NCI-H1048 (cell line): ENCODE data around the gene POTEC.
"Not testable (repeated sequence)": the region's sequence is repeated elsewhere in the genome, so short reads cannot be mapped to it uniquely, and the experiment has no call there.

ENCODE experiments used
- DNase-seq: peaks from one replicate; lab custom pipeline; 2025; lab: John Stamatoyannopoulos, UW

POTEC gene

DNA sequence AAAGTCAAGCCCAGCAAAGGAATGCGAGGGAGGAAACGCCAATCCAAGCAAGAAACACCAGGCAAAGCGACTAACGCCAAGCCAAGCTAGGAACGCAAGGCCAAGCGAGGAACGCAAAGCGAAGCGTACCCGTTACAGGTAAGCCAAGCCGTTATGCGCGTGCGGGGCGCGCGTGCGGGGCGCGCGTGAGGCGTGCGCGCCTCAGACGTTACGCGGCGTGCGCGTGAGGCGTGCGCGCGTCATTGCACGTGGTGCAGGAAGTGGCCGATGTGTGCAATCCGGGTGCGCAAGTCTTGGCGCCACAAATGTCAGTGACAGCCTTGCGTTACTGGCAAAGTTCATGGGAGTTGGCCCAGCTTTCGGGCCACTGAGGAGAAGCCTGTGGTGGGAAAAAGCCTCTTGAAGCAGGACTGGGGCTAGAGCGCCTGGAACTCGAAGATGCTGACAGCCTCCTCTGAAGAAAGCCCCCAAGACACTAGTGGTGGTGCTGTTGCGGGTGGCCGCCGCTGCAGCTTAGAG is at the start of gene POTEC:
POTEC (minus strand) TSS at position 155 of the 519 bp plus-strand sequence. CDS start 454 bp downstream, outside the sequence.
- not testable (repeated sequence) for DNase-seq

DNA sequence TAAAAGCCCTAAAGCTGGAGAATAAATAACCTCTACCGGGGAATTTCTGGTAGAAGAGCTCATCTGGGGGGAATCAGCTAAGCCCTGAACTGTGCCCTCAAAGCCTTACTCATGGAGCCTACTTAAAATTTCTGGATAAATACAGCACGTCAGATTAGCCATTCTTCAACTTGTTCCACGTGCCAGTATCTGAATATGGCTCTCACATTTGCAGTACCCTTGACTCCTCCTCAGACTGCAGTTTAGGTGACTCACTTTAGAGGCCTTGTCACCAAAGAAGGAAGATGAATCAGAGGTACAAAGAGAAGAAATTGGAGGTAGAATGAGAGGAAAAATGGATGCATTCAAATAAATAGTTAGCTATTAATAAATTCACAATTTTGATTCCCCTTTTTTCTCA is 34.6 kb upstream of the POTEC start:
- no peak for DNase-seq

DNA sequence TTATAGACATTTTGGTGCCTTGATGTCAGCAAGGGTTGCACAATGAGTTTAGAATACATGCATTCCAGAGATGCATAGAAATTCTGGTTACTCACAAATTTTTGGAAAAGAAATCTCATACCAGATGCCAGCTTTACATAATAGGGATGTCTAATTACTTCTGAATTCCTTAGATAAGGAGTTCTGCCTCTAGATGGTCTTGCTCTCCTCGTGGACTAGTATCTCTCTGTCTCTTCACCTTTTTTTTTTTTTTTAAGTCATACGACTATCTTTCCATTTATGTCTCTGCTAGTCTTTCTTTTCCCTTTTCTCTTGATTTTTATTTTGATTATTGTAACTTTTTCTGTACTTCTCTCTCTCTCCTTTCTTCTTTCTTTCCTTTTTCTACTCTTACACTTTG is 16.1 kb upstream of the POTEC start:
- not testable (repeated sequence) for DNase-seq

DNA sequence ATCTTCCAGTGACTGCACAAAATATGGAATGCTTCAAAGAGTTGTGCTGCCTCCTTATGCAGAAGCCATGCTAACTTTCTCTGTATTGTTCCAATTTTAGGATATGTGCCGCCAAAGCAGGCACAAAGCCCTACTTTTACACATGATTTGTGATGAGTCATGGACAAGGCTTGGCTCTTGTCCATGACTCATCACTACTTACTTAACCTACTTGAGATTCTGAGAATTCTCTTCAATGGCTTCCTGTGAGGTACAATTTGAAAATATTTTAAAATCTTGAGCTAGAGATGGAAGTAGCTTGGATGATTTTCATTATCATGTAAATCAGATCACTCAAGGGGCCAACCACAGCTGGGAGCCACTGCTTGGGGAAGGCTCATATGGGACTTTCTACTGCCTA is 11.7 kb downstream of the POTEC start:
- DNase-seq = not testable (repeated sequence)

DNA sequence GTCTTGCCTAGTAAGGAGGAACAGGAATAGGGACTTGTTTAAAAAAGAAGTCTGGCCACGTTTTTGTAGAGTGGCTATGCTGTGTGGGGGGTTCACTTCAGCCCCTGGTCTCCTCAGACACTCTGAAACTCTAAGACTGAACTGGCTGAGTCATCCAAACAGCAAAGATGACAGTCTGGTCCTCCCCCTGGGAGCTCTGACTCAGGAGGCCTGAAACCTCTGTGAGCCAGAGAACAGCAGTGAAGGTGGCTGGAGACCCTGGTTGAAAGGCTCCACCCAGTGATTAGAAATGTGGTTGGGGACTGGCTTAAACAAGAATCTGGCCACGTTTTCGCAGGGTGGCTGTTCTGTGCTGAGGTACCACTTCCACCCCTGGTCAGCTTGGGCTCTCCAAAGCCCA is 32.7 kb downstream of the POTEC start:
- DNase-seq = not testable (repeated sequence)

DNA sequence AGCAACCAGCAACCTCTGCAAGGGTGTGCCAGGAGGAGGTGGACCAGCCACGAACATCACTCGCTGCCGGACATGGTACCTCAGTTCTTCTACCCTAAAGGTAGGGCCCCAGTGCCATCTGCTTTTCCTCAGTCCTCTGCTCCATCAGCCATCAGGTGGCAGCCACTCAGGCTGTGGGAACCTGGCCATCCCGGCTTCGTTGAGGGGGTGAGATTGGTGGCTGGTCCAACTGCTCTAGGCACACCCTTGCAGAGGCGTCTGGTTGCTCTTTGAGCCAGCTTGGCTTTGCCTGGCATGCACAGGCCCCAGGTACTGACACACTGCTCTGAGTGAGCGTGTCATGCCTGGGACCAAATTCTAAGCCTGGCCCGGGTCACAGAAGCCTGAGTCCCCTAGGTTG is 39.7 kb downstream of the POTEC start:
- not testable (repeated sequence) for DNase-seq

DNA sequence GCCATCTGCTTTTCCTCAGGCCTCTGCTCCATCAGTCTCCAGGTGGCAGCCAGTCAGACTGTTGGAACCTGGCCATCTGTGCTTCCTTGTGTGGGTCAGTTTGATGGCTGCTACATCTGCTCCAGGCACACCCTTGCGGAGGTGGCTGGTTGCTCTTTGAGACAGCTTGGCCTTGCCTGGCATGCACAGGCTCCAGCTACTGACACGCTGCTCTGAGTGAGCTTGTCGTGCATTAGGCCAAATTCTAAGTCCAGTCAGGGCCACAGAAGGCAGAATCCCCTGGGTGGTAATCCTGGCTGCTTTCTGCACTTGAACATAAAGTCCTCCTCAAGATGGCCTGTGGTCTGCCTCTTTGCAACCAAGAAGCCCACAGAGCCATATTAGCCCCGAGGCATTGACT is 41.5 kb downstream of the POTEC start:
- not testable (repeated sequence) for DNase-seq

DNA sequence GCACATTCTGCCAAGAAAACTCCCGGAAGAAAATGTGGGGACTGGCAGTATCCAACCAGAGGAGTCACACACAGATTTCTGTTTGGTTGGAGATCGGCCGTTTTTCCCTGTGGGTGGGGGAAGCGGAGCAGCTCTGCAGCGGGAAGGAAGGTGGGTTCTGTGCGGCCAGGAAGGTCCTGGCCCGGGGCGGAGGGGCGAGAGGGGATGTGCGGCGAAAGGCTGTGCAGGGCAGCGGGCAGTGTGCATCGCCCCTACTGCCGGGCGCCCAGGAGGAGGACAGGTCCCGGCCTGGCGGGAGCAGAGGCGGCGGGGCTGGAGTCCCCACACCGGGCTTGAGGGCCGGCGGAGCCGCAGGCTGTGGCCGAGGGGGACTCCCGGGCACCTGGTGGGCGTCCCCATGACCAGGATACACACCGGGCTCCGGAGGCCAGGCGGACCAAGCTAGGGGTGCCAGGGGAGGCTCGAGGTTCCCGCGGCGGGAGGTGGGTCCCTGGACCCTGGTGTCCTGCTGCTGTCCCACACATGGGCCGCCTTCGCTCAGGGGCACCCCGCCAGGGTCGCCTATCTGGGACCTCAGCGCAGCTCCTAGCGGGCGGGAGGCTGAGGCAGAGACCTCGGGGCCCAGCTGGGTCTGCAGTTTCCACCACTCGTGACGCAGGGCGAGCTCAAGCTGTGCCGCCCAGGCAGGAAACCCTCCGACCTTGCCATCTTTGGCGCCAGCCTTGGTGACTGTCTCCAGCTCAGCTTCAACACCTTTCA is 54.0 kb downstream of the POTEC start:
- not testable (repeated sequence) for DNase-seq

DNA sequence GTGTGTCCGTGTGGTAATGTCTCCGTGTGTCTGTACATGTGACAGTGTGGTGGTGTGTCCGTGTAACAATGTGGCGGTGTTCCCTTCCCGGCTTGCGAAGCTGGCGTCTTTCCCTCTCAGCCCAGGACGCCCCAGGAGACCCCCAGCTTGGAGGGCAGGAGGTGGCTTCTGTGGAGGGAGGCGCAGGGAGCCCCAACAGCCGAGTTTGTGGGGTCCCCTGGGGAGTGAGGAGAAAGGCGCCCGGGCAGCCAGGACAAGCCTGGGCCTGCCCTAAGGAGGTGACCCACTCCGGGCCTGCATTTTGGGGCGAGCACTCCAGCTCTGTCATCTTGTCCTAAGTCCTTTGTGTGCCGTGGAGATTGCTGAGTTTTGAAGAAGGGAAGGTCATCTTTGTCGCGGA is 54.6 kb downstream of the POTEC start:
- DNase-seq = not testable (repeated sequence)

DNA sequence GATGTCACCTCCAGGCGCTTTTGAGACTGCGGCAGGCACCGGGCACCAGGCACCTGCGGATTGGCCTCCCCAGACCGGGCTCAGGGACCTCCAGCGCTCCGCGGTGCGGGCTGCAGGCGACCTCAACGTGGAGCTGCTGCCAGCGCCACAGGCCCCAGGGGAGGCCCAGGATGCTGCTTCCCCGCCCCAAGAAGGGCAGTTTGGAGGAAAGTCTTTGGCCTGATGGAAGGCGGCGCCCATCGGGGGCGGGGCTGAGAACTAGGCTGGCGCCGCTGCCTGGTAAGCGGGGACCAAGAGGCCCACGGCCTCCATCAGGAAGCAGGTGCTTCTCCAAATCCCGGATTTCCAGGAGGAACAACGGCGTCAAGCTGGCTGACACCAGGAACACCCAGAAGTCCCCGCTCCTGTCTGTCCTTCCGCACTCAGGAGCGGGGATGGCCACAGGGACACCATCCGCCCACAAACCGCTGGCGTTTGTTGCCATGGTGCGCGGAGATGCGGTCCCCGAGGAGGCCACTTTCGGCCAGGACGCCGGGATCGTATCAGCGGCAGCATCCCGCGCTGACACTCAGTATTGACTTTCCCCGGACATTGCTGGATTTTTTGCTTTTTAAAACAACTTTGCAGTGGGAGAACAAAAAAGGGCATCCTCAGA is 56.3 kb downstream of the POTEC start:
- DNase-seq = not testable (repeated sequence)

DNA sequence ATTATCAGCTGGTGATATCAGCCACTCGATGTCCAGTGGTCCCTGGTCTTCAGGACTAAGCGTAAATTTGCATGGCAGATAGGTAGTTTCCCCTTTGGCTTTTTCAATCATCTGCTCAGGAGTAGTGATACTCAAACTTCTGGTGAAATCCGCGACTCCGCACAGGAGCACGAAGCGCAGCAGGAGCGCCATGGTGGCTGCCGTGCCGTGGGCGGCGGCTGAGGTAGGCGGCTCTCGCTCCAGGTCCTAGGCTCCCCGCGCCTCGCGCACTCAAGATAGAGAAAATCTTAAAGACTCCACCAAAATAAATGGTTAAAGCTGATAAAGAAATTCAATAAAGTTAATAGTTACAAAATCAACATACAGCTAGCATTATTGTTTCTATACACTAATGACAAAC is 64.3 kb downstream of the POTEC start:
- DNase-seq = not testable (repeated sequence)

DNA sequence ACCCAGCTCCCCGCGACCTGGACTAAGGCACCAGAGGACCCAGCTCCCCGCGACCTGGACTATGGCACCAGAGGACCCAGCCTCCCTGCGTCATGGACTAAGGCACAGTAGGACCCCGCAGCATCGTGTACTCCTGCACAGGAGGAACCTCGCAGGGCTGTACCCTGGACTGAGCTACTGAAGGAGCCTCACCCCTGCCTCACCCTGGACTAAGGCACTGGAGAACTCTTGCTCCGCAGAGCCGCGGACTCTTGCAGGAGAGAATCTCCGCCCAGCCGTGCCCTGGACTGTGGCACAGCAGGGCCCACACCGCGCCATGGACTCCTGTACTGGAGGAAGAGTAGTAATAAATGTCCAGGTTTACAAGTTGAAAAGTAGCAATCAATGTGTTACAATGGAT is 67.9 kb downstream of the POTEC start:
- DNase-seq = not testable (repeated sequence)

DNA sequence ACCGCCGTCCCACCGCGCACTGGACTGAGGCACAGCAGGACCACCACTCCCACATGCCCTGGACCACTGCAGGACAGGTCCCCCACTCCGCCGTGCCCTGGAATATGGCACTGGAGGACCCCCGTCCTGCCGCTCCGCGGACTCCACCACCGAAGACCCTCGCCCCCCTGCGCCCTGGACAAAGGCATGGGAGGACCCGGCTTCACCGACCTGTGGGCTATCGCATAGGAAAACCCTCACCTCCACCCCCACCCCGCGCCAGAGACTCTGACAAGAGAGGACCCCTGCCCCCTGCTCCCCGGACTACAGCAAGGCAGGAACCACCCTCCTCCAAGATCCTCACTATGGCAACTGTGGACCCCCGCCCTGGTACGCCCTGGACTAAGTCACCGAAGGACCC is 68.6 kb downstream of the POTEC start:
- DNase-seq = not testable (repeated sequence)

DNA sequence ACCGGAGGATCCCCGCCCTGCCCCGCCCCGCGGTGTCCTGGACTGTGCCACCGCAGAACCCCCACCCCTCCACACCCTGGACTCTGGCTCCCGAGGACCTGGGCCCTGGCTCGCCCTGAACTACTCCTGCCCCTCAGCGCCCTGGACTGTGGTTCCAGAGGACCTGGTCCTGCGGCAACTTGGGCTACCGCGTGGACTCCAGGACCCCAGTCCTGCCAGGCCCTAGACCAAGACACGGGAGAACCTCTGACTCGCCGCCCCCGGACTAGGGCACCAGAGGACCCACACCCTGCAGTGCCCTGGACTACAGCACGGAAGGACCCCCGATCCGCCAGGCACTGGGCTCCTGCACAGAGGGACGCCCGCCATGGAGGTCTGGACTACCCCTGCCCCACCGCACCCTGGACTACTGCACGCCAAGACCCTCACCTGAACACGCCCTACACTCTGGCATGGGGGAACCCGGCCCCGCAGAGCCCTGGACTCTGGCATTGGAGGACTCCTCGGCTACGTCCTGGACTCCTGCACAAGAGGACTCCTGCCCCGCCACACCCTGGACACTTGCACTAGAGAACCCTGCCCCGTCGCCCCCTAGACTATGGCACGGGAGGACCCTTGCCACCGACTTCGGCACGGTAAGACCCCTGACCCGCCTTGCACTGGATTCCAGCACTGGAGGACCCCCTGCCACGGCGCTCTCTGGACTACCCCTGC is 69.2 kb downstream of the POTEC start:
- not testable (repeated sequence) for DNase-seq

DNA sequence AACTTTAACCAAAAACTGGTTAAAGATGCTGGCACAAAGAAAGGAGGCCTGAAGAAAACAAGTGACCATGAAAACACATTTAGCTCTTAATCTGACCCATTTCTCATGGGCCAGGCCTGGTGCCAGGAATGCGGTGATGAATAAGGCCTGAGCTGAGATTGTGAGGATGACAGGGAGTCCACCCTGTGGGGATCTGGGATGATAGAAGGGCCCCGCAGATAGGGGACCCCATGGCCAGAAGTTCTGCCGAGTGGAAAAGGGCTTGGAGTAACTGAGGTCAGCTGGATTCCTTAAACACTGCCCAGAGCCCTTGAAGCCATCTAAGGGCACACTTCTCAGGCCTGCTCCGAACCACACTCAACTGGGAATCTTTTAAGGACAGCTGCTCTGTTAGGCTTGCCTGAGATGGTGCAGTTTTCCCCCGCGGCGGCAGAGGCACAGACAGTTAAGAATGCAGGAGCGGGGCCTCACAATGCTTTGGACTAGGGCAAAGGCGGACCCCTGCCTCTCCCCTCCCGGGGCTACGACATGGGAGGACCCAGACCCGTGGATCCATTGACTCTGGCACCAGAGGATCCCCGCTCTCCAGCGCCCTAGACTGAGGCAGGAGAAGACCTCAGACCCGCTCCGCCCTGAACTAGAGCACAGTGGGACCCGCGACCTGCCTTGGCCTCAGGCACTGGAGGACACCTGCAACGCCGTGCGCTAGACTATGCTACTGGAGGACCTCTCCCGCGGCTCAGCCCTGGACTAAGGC is 70.0 kb downstream of the POTEC start:
- not testable (repeated sequence) for DNase-seq

DNA sequence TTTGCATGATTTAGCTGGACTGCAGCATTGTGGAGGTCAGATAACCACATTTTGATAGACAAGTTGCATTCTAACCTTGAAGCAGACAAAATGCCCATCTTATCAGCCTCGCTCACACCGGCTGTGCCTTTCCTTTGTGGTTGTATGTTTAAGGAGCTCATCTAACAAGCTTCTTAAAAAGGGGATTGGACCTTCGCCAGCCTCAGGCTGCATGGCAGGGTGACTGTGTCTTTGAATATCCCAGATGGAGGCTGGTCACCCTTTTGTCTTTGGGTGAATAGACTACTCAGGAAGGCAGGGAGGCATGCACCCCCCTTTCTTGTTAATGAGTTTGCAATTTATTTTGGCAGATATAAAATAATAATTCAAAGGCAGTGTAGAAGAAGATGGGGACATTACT is 72.1 kb downstream of the POTEC start:
- not testable (repeated sequence) for DNase-seq

DNA sequence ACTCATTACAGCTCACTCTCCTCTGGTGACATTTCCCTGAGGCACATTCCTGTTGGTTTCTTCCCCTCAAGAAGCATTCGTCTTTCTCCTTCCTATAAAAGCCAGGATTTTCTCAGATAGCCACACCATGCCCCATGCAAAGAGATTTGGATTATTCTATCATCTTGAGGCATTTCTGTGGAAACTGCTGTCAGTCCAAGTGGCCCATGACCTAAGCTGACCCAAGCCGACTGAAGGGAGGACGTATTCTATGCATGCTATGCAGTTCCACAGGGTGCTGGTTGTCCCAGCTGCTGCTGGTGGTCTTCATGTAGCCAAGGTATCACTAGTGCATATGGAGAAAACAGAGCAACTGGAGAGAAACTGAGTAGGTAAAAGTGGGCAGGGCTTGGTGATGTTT is 73.0 kb downstream of the POTEC start:
- not testable (repeated sequence) for DNase-seq

DNA sequence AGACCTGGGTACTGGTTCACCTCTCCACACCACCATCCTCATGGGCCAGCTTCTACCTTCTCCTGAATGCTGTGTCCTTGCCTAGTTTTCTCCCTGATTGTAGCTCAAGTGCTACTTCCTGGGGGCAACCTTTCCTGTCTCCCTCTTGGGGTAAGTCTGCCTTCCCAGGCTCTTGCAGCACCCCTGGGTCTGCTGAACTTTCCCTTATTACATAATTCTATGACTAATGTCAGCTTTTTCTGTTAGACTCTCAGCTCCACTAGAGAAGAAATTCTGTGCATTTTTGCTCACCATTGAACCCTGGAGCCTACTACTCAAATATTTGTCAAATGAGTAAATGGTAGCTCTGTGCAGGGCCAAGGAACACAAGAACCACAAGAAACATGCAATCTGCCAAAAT is 73.4 kb downstream of the POTEC start:
- not testable (repeated sequence) for DNase-seq

DNA sequence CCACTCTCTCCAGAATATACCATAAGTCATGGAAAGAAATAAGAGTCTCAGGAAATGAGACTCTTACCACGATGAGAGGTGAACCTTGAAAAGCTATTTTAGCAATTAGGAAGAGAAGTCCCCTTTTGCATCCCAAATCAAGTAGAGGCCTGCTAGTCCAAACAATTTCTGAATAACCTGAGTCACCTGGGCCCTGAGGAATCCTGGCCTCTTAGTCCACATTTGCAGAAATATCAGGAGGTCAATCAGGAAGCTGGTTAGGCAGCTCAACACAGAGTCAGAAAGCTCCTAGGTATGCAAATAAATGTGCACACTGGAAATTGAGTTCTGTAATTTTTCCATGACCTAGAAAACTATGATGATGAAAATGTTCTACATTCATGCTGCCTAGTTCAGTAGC is 77.4 kb downstream of the POTEC start:
- not testable (repeated sequence) for DNase-seq
